PC-9 (cell line): ENCODE results near the gene SIX1. TPM values are rescaled to one million over a fixed set of nuclear protein-coding genes. Genes with fewer than 3 reads are reported as not detected.

Source experiments
- BruUV-seq: library from RNA; stranded (reverse); fragments of 400-500 nt; replicated peaks from 2 replicates; lab custom pipeline; 2021; lab: Mats Ljungman, UMichigan
- CTCF ChIA-PET: fragments of 300-600 bp; sonication (Branson Sonifier 250); formaldehyde crosslinking; loops from one replicate; lab custom pipeline; 2022; ENCODE audit warnings: antibody characterized with exemption; lab: Charles Lee
- POLR2A ChIA-PET: fragments of 300-600 bp; sonication (Branson Sonifier 250); formaldehyde crosslinking; loops from one replicate; lab custom pipeline; 2022; ENCODE audit warnings: antibody characterized with exemption; ENCODE audit not compliant: unreplicated experiment; lab: Charles Lee
- DNase-seq, 2 experiments: peaks; one replicate each; pipeline versions ENCODE4 v3.0.0 to v3.0.0-alpha.2; 2015 to 2022; ENCODE audit warnings: mixed read lengths in 1 of 2
- H2AFZ ChIP-seq: fragments of 200-600 bp; sonication (generic); 2 replicates; pipeline ENCODE4 v1.8.1; 2017; ENCODE audit warnings: antibody characterized with exemption
- H3F3A ChIP-seq: fragments of 200-600 bp; sonication (generic); 2 replicates; pipeline ENCODE4 v1.8.1; 2017; ENCODE audit warnings: antibody characterized with exemption, mild to moderate bottlenecking, low read depth; ENCODE audit not compliant: insufficient read depth
- H3K27ac ChIP-seq: fragments of 200-600 bp; sonication (generic); 2 replicates; pipeline ENCODE4 v1.6.1; 2016; ENCODE audit warnings: mixed run types
- H3K27me3 ChIP-seq: fragments of 200-600 bp; sonication (generic); 2 replicates; pipeline ENCODE4 v1.6.1; 2016; ENCODE audit warnings: low read depth, mixed run types; ENCODE audit not compliant: insufficient read depth
- H3K36me3 ChIP-seq: fragments of 200-600 bp; sonication (generic); 2 replicates; pipeline ENCODE4 v1.6.1; 2016; ENCODE audit warnings: low read depth, mixed run types
- H3K4me1 ChIP-seq: fragments of 200-600 bp; sonication (generic); replicated peaks from 2 replicates; pipeline ENCODE4 v1.6.1; 2016; ENCODE audit warnings: mixed run types; ENCODE audit not compliant: insufficient read depth
- H3K4me2 ChIP-seq: fragments of 200-600 bp; sonication (generic); 2 replicates; pipeline ENCODE4 v1.6.1; 2017; ENCODE audit warnings: mixed run types
- H3K4me3 ChIP-seq: fragments of 200-600 bp; sonication (generic); 2 replicates; pipeline ENCODE4 v1.6.1; 2016; ENCODE audit warnings: mixed run types
- H3K79me2 ChIP-seq: fragments of 200-600 bp; sonication (generic); 2 replicates; pipeline ENCODE4 v1.6.1; 2017; ENCODE audit warnings: low read depth, mixed run types
- H3K9me2 ChIP-seq: fragments of 200-600 bp; sonication (generic); 2 replicates; pipeline ENCODE4 v1.8.1; 2017; ENCODE audit warnings: mild to moderate bottlenecking; ENCODE audit not compliant: insufficient read depth
- H3K9me3 ChIP-seq: fragments of 200-600 bp; sonication (generic); 2 replicates; pipeline ENCODE4 v1.8.1; 2016; ENCODE audit warnings: low read depth; ENCODE audit not compliant: insufficient read depth
- H4K20me1 ChIP-seq: fragments of 200-600 bp; sonication (generic); 2 replicates; pipeline ENCODE4 v1.8.1; 2017; ENCODE audit not compliant: insufficient read depth
- EZH2 ChIP-seq: fragments of 200-600 bp; sonication (generic); IDR thresholded peaks from 2 replicates; pipeline ENCODE4 v1.8.0; 2017; ENCODE audit warnings: antibody characterized with exemption, low read depth
- intact Hi-C: fragments of 100-400 bp; cut with micrococcal nuclease; formaldehyde crosslinking; loops from one replicate; pipeline ENCODE4 v1.10.0; 2022; ENCODE audit not compliant: unreplicated experiment
- total RNA-seq: library from RNA; stranded (reverse); gene quantifications from 2 replicates; pipeline ENCODE4 v1.2.3, GENCODE V29; 2021
- TF ChIP-seq, protein P1 (sequence below): fragments of 200-600 bp; sonication (generic); conservative IDR thresholded peaks from 2 replicates; pipeline ENCODE4 v1.6.1; 2017; ENCODE audit warnings: mixed run types, antibody characterized with exemption, mild to moderate bottlenecking, moderate library complexity

Gene SIX1
- total RNA-seq, 1 experiment from 2014 or later: 8.1 TPM

DNA sequence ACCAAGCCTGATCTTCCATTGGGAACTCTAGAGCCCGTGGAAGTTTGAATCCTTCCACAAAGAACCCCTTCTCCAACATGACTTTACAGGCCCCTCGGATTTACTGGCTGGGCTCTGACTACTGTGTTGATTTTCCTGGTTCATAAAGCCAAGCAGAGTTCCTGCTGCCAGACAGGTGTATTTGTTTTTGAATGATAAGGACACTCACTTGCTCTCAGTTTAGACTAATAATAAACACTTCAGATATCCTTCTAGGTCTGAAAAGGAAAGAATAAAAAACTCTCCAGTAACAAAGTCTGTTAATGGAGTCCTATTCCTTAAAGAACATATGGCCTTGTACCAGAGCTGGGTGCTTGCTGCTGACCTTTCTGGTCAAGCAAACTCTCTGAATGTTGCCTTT is 31.0 kb downstream of the SIX1 start:
- intact Hi-C loops: no loop called here
- H3K4me1 ChIP-seq: no peaks in the 10 kb centered on the region
- no peaks in the 10 kb centered on the region for H3K36me3 ChIP-seq
- TF ChIP-seq EZH2: no peak
- H3F3A ChIP-seq: no peaks in the 10 kb centered on the region
- no peaks in the 10 kb centered on the region for H3K79me2 ChIP-seq
- H3K27me3 ChIP-seq: no peaks in the 10 kb centered on the region
- H2AFZ ChIP-seq: no peak overlapping the region
- ChIA-PET POLR2A (interaction anchor here (0.6 kb wide), 1 partner anchor 245 kb away, joined by 3 read pairs; no protein-coding TSS in a partner anchor), CTCF (no interaction called here)
- H3K9me2 ChIP-seq: no peaks in the 10 kb centered on the region
- no peak for DNase-seq
- BruUV-seq: no TSS peak
- no peaks in the 10 kb centered on the region for H4K20me1 ChIP-seq
- no peaks in the 10 kb centered on the region for H3K9me3 ChIP-seq
- H3K4me2 ChIP-seq: no peak overlapping the region
- H3K27ac ChIP-seq: no peak overlapping the region
- H3K4me3 ChIP-seq: no peak overlapping the region

DNA sequence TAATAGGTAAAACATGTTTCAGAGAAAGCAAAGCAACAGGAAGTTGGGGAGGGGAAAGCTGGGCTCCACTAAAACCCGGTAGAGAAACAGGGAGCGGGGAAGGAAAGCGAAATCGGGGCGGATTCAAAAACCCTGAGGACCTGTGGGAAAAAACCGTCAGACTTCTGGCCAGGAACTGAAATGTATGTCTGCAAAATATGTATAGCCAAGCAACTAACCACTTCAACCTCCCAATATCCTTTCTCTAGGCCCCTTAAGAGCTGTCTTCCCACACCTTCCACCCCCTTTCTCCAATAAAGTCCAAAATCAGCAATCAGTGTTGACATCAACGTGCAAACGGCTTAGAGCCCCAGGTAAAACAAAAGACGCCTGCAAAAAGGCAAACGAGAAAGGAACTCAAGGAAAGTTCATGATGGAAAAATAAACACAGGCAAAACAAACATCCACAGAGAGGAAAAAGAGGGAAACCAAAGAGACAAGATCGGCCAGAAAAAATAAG is 32.8 kb downstream of the SIX1 start:
- Histone ChIP-seq H4K20me1 (no peaks in the 10 kb centered on the region), H3K9me2 (no peaks in the 10 kb centered on the region), H3K79me2 (no peaks in the 10 kb centered on the region), H3K4me1 (no peaks in the 10 kb centered on the region), H3F3A (no peaks in the 10 kb centered on the region), H3K4me3 (no peak overlapping the region), H3K9me3 (no peaks in the 10 kb centered on the region), H3K27ac (no peak overlapping the region), H3K36me3 (no peaks in the 10 kb centered on the region), H2AFZ (no peak overlapping the region), H3K4me2 (no peak overlapping the region), H3K27me3 (no peaks in the 10 kb centered on the region)
- TF ChIP-seq, protein P1, sequence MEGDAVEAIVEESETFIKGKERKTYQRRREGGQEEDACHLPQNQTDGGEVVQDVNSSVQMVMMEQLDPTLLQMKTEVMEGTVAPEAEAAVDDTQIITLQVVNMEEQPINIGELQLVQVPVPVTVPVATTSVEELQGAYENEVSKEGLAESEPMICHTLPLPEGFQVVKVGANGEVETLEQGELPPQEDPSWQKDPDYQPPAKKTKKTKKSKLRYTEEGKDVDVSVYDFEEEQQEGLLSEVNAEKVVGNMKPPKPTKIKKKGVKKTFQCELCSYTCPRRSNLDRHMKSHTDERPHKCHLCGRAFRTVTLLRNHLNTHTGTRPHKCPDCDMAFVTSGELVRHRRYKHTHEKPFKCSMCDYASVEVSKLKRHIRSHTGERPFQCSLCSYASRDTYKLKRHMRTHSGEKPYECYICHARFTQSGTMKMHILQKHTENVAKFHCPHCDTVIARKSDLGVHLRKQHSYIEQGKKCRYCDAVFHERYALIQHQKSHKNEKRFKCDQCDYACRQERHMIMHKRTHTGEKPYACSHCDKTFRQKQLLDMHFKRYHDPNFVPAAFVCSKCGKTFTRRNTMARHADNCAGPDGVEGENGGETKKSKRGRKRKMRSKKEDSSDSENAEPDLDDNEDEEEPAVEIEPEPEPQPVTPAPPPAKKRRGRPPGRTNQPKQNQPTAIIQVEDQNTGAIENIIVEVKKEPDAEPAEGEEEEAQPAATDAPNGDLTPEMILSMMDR: no peak
- no peak for TF ChIP-seq EZH2
- POLR2A ChIA-PET: no interaction called here
- no peak for DNase-seq
- CTCF ChIA-PET: no interaction called here
- BruUV-seq: no TSS peak
- intact Hi-C loops: no loop called here

GRCh38 chr14:60602291-60602690 is 47.0 kb downstream of the SIX1 start:
- Histone ChIP-seq H3K4me2 (no peak overlapping the region), H3K27ac (no peak overlapping the region), H3K9me3 (no peaks in the 10 kb centered on the region; the same call in 1 of the 2 replicates), H3K9me2 (no peaks in the 10 kb centered on the region), H2AFZ (no peak overlapping the region), H3K79me2 (no peaks in the 10 kb centered on the region), H3K4me1 (no peaks in the 10 kb centered on the region), H3F3A (no peaks in the 10 kb centered on the region), H3K27me3 (no peaks in the 10 kb centered on the region), H3K36me3 (no peaks in the 10 kb centered on the region), H4K20me1 (no peaks in the 10 kb centered on the region), H3K4me3 (no peak overlapping the region)
- CTCF ChIA-PET: no interaction called here
- no peak for DNase-seq
- POLR2A ChIA-PET: no interaction called here
- intact Hi-C loops: no loop called here
- TF ChIP-seq, protein P1: no peak
- no peak for TF ChIP-seq EZH2
- BruUV-seq: no TSS peak

DNA sequence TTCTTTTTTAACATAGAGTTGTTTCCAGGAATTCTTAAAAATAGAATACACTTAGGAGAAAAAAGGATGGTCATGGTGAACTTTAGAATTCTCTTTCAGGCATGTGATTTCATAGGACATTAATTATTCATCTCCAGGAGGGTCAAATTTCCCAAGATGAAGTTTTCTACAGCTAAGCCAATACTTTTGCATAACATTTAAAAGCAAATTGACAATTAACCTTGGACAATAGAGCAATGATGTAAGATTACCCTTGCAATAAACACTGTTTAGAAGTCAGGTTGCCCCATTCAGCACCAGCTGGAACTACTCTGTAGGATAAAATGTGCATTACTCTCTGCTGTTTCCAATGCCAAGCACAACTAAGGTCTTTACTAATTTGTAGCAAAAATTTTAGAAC is 49.5 kb downstream of the SIX1 start:
- Histone ChIP-seq H3K36me3 (no peaks in the 10 kb centered on the region), H3K4me2 (no peak overlapping the region), H3K9me3 (no peaks in the 10 kb centered on the region), H3F3A (no peaks in the 10 kb centered on the region), H3K9me2 (no peaks in the 10 kb centered on the region), H3K4me1 (no peaks in the 10 kb centered on the region), H3K27me3 (no peaks in the 10 kb centered on the region), H2AFZ (no peak overlapping the region), H3K79me2 (no peaks in the 10 kb centered on the region), H4K20me1 (no peaks in the 10 kb centered on the region), H3K4me3 (no peak overlapping the region), H3K27ac (no peak overlapping the region)
- BruUV-seq: no TSS peak
- TF ChIP-seq, protein P1: no peak
- TF ChIP-seq EZH2: no peak
- POLR2A ChIA-PET: no interaction called here
- CTCF ChIA-PET: no interaction called here
- DNase-seq: no peak
- intact Hi-C loops: no loop called here
